ENCODE results near the gene KCNJ16. TPM values are rescaled to one million over a fixed set of nuclear protein-coding genes. Genes with fewer than 3 reads are reported as not detected.

KCNJ16 gene
- total RNA-seq, 1 experiment from 2014 or later: not detected

DNA sequence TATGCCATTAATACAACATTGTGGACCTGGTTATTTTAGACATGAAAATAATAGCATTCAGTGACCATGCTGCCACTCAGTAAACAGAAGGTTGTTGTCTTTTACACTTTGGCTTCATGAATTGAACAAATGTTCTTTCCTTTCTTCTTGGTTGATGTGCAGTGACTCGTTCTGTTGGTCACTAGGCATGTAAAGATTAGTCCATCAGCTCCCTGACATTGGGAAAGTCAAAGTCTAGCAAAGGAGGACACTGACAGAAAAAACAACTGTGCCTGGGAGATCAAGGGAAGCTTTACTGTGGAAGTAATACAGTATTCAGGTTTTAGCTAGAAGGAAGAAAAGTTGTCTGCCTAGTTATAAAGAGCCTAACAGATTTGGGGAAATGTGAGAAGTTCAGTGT, 6.9 kb downstream of the KCNJ16 start:
- BruUV-seq (replicated peaks): no TSS peak

DNA sequence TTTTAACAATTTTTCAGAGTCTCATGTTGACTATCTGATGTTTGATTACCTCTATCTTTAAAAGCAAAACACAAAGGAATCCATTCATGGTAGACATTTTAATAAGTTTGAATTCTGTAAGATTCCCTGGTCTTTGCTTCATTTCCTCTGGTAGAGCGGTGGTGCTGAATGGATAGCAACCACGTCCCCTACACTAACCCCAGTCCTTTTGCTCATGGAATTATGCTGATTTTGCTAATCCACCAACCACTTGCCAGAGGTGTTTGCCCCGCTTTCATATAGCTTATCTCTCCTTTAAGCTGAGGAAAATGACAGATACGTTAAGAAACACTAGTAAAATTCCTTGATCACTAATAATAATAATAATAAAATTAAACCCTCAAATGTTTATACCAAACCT, 9.5 kb downstream of the KCNJ16 start:
- Histone ChIP-seq H3K9me3 (ENCODE audit: control insufficient read depth, insufficient read depth, low read depth, low read length) (no peaks in the 10 kb centered on the region), H3K27ac (ENCODE audit: low read length) (no peak overlapping the region), H3K4me1 (ENCODE audit: control insufficient read depth, insufficient read depth, low read length) (peaks cover 7% of the 10 kb centered on the region), H3K4me3 (ENCODE audit: low read depth in 2 of 2, low read length in 2 of 2) (no peak overlapping the region), H3K27me3 (ENCODE audit: control insufficient read depth, insufficient read depth, low read length) (no peaks in the 10 kb centered on the region), H3K36me3 (ENCODE audit: control insufficient read depth, insufficient read depth, low read length) (no peaks in the 10 kb centered on the region)
- POLR2A ChIA-PET: no interaction called here
- DNase-seq (ENCODE audit: low read depth, low spot score) (no peak), ATAC-seq (no peak)
- in situ Hi-C loops (cut with HindIII; ENCODE audit: low pct_unique_long_range_greater_than_20kb, low sequenced_read_pairs): no loop called here
- BruUV-seq (replicated peaks): no TSS peak
- intact Hi-C loops (cut with micrococcal nuclease; ENCODE audit: unreplicated experiment): no loop called here
- CTCF ChIA-PET: no interaction called here
- TF ChIP-seq, protein P1, sequence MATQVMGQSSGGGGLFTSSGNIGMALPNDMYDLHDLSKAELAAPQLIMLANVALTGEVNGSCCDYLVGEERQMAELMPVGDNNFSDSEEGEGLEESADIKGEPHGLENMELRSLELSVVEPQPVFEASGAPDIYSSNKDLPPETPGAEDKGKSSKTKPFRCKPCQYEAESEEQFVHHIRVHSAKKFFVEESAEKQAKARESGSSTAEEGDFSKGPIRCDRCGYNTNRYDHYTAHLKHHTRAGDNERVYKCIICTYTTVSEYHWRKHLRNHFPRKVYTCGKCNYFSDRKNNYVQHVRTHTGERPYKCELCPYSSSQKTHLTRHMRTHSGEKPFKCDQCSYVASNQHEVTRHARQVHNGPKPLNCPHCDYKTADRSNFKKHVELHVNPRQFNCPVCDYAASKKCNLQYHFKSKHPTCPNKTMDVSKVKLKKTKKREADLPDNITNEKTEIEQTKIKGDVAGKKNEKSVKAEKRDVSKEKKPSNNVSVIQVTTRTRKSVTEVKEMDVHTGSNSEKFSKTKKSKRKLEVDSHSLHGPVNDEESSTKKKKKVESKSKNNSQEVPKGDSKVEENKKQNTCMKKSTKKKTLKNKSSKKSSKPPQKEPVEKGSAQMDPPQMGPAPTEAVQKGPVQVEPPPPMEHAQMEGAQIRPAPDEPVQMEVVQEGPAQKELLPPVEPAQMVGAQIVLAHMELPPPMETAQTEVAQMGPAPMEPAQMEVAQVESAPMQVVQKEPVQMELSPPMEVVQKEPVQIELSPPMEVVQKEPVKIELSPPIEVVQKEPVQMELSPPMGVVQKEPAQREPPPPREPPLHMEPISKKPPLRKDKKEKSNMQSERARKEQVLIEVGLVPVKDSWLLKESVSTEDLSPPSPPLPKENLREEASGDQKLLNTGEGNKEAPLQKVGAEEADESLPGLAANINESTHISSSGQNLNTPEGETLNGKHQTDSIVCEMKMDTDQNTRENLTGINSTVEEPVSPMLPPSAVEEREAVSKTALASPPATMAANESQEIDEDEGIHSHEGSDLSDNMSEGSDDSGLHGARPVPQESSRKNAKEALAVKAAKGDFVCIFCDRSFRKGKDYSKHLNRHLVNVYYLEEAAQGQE (IDR thresholded peaks at IDR 0.05; ENCODE audit: insufficient read depth in 1 of 2, low read depth in 2 of 2, low read length in 1 of 2): peak; percentile 63 to 71; a peak in 3 of 4 replicates
- no peak for TF ChIP-seq SIN3A (IDR thresholded peaks at IDR 0.05; ENCODE audit: borderline replicate concordance, insufficient read depth, low read depth, low read length)
- TF ChIP-seq, protein P2, sequence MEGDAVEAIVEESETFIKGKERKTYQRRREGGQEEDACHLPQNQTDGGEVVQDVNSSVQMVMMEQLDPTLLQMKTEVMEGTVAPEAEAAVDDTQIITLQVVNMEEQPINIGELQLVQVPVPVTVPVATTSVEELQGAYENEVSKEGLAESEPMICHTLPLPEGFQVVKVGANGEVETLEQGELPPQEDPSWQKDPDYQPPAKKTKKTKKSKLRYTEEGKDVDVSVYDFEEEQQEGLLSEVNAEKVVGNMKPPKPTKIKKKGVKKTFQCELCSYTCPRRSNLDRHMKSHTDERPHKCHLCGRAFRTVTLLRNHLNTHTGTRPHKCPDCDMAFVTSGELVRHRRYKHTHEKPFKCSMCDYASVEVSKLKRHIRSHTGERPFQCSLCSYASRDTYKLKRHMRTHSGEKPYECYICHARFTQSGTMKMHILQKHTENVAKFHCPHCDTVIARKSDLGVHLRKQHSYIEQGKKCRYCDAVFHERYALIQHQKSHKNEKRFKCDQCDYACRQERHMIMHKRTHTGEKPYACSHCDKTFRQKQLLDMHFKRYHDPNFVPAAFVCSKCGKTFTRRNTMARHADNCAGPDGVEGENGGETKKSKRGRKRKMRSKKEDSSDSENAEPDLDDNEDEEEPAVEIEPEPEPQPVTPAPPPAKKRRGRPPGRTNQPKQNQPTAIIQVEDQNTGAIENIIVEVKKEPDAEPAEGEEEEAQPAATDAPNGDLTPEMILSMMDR (IDR thresholded peaks at IDR 0.05): no peak

More for the DNA sequence above, 6.9 kb downstream of the KCNJ16 start:
- no peak for ATAC-seq
- ChIA-PET POLR2A (no interaction called here), CTCF (no interaction called here)
- Histone ChIP-seq H3K27ac (ENCODE audit: low read length) (no peak overlapping the region), H3K4me3 (ENCODE audit: low read depth in 2 of 2, low read length in 2 of 2) (no peak overlapping the region), H3K27me3 (ENCODE audit: control insufficient read depth, insufficient read depth, low read length) (no peaks in the 10 kb centered on the region), H3K9me3 (ENCODE audit: control insufficient read depth, insufficient read depth, low read depth, low read length) (no peaks in the 10 kb centered on the region), H3K36me3 (ENCODE audit: control insufficient read depth, insufficient read depth, low read length) (no peaks in the 10 kb centered on the region), H3K4me1 (ENCODE audit: control insufficient read depth, insufficient read depth, low read length) (no peaks in the 10 kb centered on the region)
- TF ChIP-seq POLR2AphosphoS5 (IDR thresholded peaks at IDR 0.05; ENCODE audit: low read depth, low read length): no peak
- TF ChIP-seq SIN3A (IDR thresholded peaks at IDR 0.05; ENCODE audit: borderline replicate concordance, insufficient read depth, low read depth, low read length): no peak
- TF ChIP-seq, protein P1 (IDR thresholded peaks at IDR 0.05; ENCODE audit: insufficient read depth in 1 of 2, low read depth in 2 of 2, low read length in 1 of 2): no peak
- in situ Hi-C loops (cut with HindIII; ENCODE audit: low pct_unique_long_range_greater_than_20kb, low sequenced_read_pairs): no loop called here
- no peak for DNase-seq (ENCODE audit: low read depth, low spot score)
- intact Hi-C loops (cut with micrococcal nuclease; ENCODE audit: unreplicated experiment): no loop called here
